AG04450 (cell line): ENCODE measurements around the gene CLCNKA. TPM values are rescaled to one million over a fixed set of nuclear protein-coding genes. Genes with fewer than 3 reads are reported as not detected.

Source experiments
- CTCF ChIA-PET: fragments of 300-600, 350-600 bp; formaldehyde crosslinking; extraction: SDS; loops from one replicate; lab custom pipeline; 2022; ENCODE audit warnings: antibody characterized with exemption, inconsistent platforms; lab: Charles Lee
- POLR2A ChIA-PET: fragments of 350-600 bp; formaldehyde crosslinking; extraction: SDS; loops from one replicate; lab custom pipeline; 2021; ENCODE audit warnings: antibody characterized with exemption, inconsistent platforms; lab: Yijun Ruan, JAX
- DNase-seq: peaks from one replicate; pipeline ENCODE4 v3.0.0-alpha.2; 2011; ENCODE audit warnings: low read depth, low spot score
- H3K27ac ChIP-seq: one replicate; pipeline ENCODE4 v1.5.1; 2012; ENCODE audit warnings: low read depth, low read length, control low read depth
- H3K27me3 ChIP-seq: one replicate; pipeline ENCODE4 v1.6.0; 2012; ENCODE audit warnings: low read length; ENCODE audit not compliant: control insufficient read depth, insufficient read depth
- H3K4me3 ChIP-seq: 2 replicates; pipeline ENCODE4 v1.5.1; 2011; ENCODE audit warnings: mild to moderate bottlenecking, low read depth, low read length, control low read depth
- H3K9me3 ChIP-seq: 2 replicates; pipeline ENCODE4 v1.5.1; 2012; ENCODE audit warnings: low read length; ENCODE audit not compliant: control insufficient read depth, insufficient read depth
- CTCF ChIP-seq: IDR thresholded peaks from 2 replicates; pipeline ENCODE4 v1.5.1; 2011; ENCODE audit warnings: low read depth, low read length, control low read depth, inconsistent platforms
- polyA plus RNA-seq: library from polyadenylated mRNA; depleted of rRNA; stranded (reverse); fragments of >200 nt; gene quantifications from 2 replicates; pipeline ENCODE4 v1.2.3, GENCODE V29; 2011

The CLCNKA gene
- polyA plus RNA-seq, 1 experiment, result not detected

- ChIA-PET CTCF (interaction anchor here (0.6 to 1.8 kb wide), 4 partner anchors 10 to 253 kb away, joined by 3 to 6 read pairs (median 4); no protein-coding TSS in a partner anchor), POLR2A (no interaction called here)
- TF ChIP-seq CTCF, result no peak
- Histone ChIP-seq H3K27me3 (peaks cover 25% of the 10 kb centered on the region), H3K4me3 (no peak overlapping the region), H3K9me3 (no peaks in the 10 kb centered on the region; the same call in 1 of the 2 replicates), H3K27ac (no peak overlapping the region)
- no peak for DNase-seq
Measured at GRCh38 chr1:16068356-16069270, 46.8 kb downstream of the CLCNKA start.

- no peak overlapping the region for H3K27ac ChIP-seq
- DNase-seq, result no peak
- POLR2A ChIA-PET, result no interaction called here
- H3K27me3 ChIP-seq, result peaks cover 17% of the 10 kb centered on the region
- no peak overlapping the region for H3K4me3 ChIP-seq
- no peak for TF ChIP-seq CTCF
- CTCF ChIA-PET, result interaction anchor here (0.8 to 1.9 kb wide), 3 partner anchors 8 to 63 kb away, joined by 3 to 5 read pairs (median 3); no protein-coding TSS in a partner anchor
- no peaks in the 10 kb centered on the region; the same call in 1 of the 2 replicates for H3K9me3 ChIP-seq
Measured at GRCh38 chr1:16070640-16071355, 49.0 kb downstream of the CLCNKA start.

GRCh38 chr1:16071614-16072013, 49.8 kb downstream of the CLCNKA start:
- Histone ChIP-seq H3K9me3 (no peaks in the 10 kb centered on the region; the same call in 1 of the 2 replicates), H3K27me3 (peaks cover 17% of the 10 kb centered on the region), H3K27ac (no peak overlapping the region), H3K4me3 (no peak overlapping the region)
- no peak for TF ChIP-seq CTCF
- no peak for DNase-seq
- ChIA-PET POLR2A (no interaction called here), CTCF (interaction anchor here (1.9 to 14.4 kb wide), 2 partner anchors 15 to 114 kb away, joined by 5 to 407 read pairs; no protein-coding TSS in a partner anchor)

- no peak overlapping the region for H3K27ac ChIP-seq
- H3K27me3 ChIP-seq, result peaks cover 14% of the 10 kb centered on the region
- DNase-seq, result no peak
- CTCF ChIA-PET, result interaction anchor here (0.5 to 14.4 kb wide), 5 partner anchors 16 to 206 kb away, joined by 4 to 407 read pairs (median 5); no protein-coding TSS in a partner anchor
- no peaks in the 10 kb centered on the region; the same call in 1 of the 2 replicates for H3K9me3 ChIP-seq
- POLR2A ChIA-PET, result interaction anchor here (0.6 kb wide), 1 partner anchor 270 kb away, joined by 8 read pairs; no protein-coding TSS in a partner anchor
- TF ChIP-seq CTCF, result no peak
- no peak overlapping the region for H3K4me3 ChIP-seq
Measured at GRCh38 chr1:16072095-16072494, 50.3 kb downstream of the CLCNKA start.
